ENCODE results near the gene CCDC83. TPM values are rescaled to one million over a fixed set of nuclear protein-coding genes. Genes with fewer than 3 reads are reported as not detected.
"Not testable (repeated sequence)": the region's sequence is repeated elsewhere in the genome, so short reads cannot be mapped to it uniquely, and the experiment has no call there.

The CCDC83 gene
- total RNA-seq, 1 experiment from 2014 or later, result not detected

- no peak for DNase-seq
- Histone ChIP-seq H3K27me3 (no peaks in the 10 kb centered on the region), H3K4me1 (no peaks in the 10 kb centered on the region), H3K4me3 (no peak overlapping the region), H3K27ac (no peak overlapping the region), H3K36me3 (no peaks in the 10 kb centered on the region), H3K9me3 (replicated peaks) (0 out of 2 replicates have a peak, but pooled peaks cover 3% of the 10 kb centered on the region)
Observed at GRCh38 chr11:85848556-85848955, 6.6 kb upstream of the CCDC83 start.

- H3K4me3 ChIP-seq; H3K27ac ChIP-seq; H3K36me3 ChIP-seq; H3K27me3 ChIP-seq; H3K9me3 ChIP-seq (replicated peaks); H3K4me1 ChIP-seq; DNase-seq: not testable (repeated sequence)
Observed at GRCh38 chr11:85852754-85853153, 2.4 kb upstream of the CCDC83 start.

GRCh38 chr11:85853541-85853940, 1.6 kb upstream of the CCDC83 start:
- not testable (repeated sequence) for H3K9me3 ChIP-seq (replicated peaks); H3K4me1 ChIP-seq; H3K36me3 ChIP-seq; H3K27ac ChIP-seq; DNase-seq; H3K27me3 ChIP-seq
- H3K4me3 ChIP-seq, result peak overlapping the region; percentile 64

GRCh38 chr11:85854212-85854556, 999 bp upstream of the CCDC83 start:
- Histone ChIP-seq H3K36me3 (no peaks in the 10 kb centered on the region), H3K27me3 (no peaks in the 10 kb centered on the region), H3K9me3 (replicated peaks) (0 out of 2 replicates have a peak, but pooled peaks cover 3% of the 10 kb centered on the region), H3K4me3 (peak overlapping the region; percentile 64), H3K4me1 (no peaks in the 10 kb centered on the region), H3K27ac (peak overlapping the region; percentile 93)
- no peak for DNase-seq

- Histone ChIP-seq H3K4me1 (no peaks in the 10 kb centered on the region), H3K9me3 (replicated peaks) (0 out of 2 replicates have a peak, but pooled peaks cover 3% of the 10 kb centered on the region), H3K4me3 (peak overlapping the region; percentile 64), H3K36me3 (no peaks in the 10 kb centered on the region), H3K27ac (peak overlapping the region; percentile 93), H3K27me3 (no peaks in the 10 kb centered on the region)
- peak; percentile 97 to 98 for DNase-seq
Observed at GRCh38 chr11:85854557-85855340, 434 bp upstream of the CCDC83 start.

GRCh38 chr11:85857098-85857497, 1.9 kb downstream of the CCDC83 start:
- Histone ChIP-seq H3K9me3 (replicated peaks) (no peaks in the 10 kb centered on the region), H3K4me1 (no peaks in the 10 kb centered on the region), H3K36me3 (no peaks in the 10 kb centered on the region), H3K27ac (no peak overlapping the region), H3K27me3 (no peaks in the 10 kb centered on the region), H3K4me3 (no peak overlapping the region)
- DNase-seq, result no peak

- H3K27ac ChIP-seq; H3K27me3 ChIP-seq; H3K36me3 ChIP-seq; H3K4me1 ChIP-seq; H3K9me3 ChIP-seq (replicated peaks); DNase-seq; H3K4me3 ChIP-seq: not testable (repeated sequence)
Observed at GRCh38 chr11:85859541-85859940, 4.4 kb downstream of the CCDC83 start.

GRCh38 chr11:85863855-85864254, 8.7 kb downstream of the CCDC83 start:
- DNase-seq, result no peak
- Histone ChIP-seq H3K4me3 (no peak overlapping the region), H3K36me3 (no peaks in the 10 kb centered on the region), H3K27ac (no peak overlapping the region), H3K4me1 (no peaks in the 10 kb centered on the region; the same call in 1 of the 2 replicates), H3K9me3 (replicated peaks) (no peaks in the 10 kb centered on the region), H3K27me3 (no peaks in the 10 kb centered on the region)

- DNase-seq, result no peak
- Histone ChIP-seq H3K27ac (no peak overlapping the region), H3K36me3 (no peaks in the 10 kb centered on the region), H3K27me3 (no peaks in the 10 kb centered on the region), H3K9me3 (replicated peaks) (no peaks in the 10 kb centered on the region), H3K4me1 (peaks cover 2% of the 10 kb centered on the region; the same call in 1 of the 2 replicates), H3K4me3 (no peak overlapping the region)
Observed at GRCh38 chr11:85866137-85866827, 11.1 kb downstream of the CCDC83 start.

- no peaks in the 10 kb centered on the region for H3K36me3 ChIP-seq
- H3K27me3 ChIP-seq, result no peaks in the 10 kb centered on the region
- H3K4me3 ChIP-seq, result no peak overlapping the region
- H3K27ac ChIP-seq, result no peak overlapping the region
- no peaks in the 10 kb centered on the region for H3K9me3 ChIP-seq (replicated peaks)
- DNase-seq, result no peak
- H3K4me1 ChIP-seq, result peaks cover 2% of the 10 kb centered on the region; the same call in 1 of the 2 replicates
Observed at GRCh38 chr11:85867751-85868150, 12.6 kb downstream of the CCDC83 start.

- Histone ChIP-seq H3K9me3 (replicated peaks) (no peaks in the 10 kb centered on the region), H3K27me3 (no peaks in the 10 kb centered on the region), H3K4me3 (no peak overlapping the region), H3K4me1 (peaks cover 2% of the 10 kb centered on the region; the same call in 1 of the 2 replicates), H3K27ac (no peak overlapping the region), H3K36me3 (no peaks in the 10 kb centered on the region)
- DNase-seq, result peak in 1 of 2 experiments; percentile 54
Observed at GRCh38 chr11:85869781-85870180, 14.6 kb downstream of the CCDC83 start.

GRCh38 chr11:85874265-85874664, 19.1 kb downstream of the CCDC83 start:
- Histone ChIP-seq H3K9me3 (replicated peaks) (no peaks in the 10 kb centered on the region), H3K27me3 (no peaks in the 10 kb centered on the region), H3K4me3 (no peak overlapping the region), H3K4me1 (0 out of 2 replicates have a peak, but pooled peaks cover 2% of the 10 kb centered on the region), H3K36me3 (no peaks in the 10 kb centered on the region), H3K27ac (no peak overlapping the region)
- no peak for DNase-seq

GRCh38 chr11:85875505-85875904, 20.3 kb downstream of the CCDC83 start:
- Histone ChIP-seq H3K9me3 (replicated peaks) (no peaks in the 10 kb centered on the region), H3K4me1 (no peaks in the 10 kb centered on the region), H3K27me3 (no peaks in the 10 kb centered on the region), H3K4me3 (no peak overlapping the region), H3K36me3 (no peaks in the 10 kb centered on the region), H3K27ac (no peak overlapping the region)
- no peak for DNase-seq

- Histone ChIP-seq H3K4me3 (no peak overlapping the region), H3K9me3 (replicated peaks) (no peaks in the 10 kb centered on the region), H3K36me3 (no peaks in the 10 kb centered on the region), H3K4me1 (peaks cover 19% of the 10 kb centered on the region), H3K27me3 (no peaks in the 10 kb centered on the region), H3K27ac (no peak overlapping the region)
- DNase-seq, result no peak
Observed at GRCh38 chr11:85884581-85885021, 29.4 kb downstream of the CCDC83 start.

Data from SJCRH30 (cell line).